ENCODE measurements around the gene ATF1.

ATF1 gene

GRCh38 chr12:50753232-50753769 is 10.6 kb upstream of the ATF1 start:
- DNase-seq: no peak

- DNase-seq: peak; percentile 82
These were observed 589 bp downstream of the ATF1 start for GRCh38 chr12:50764286-50765094.

- DNase-seq: peak; percentile 87
These were observed 1.4 kb downstream of the ATF1 start for GRCh38 chr12:50765095-50765911.

- no peak for DNase-seq
These were observed 4.5 kb downstream of the ATF1 start for GRCh38 chr12:50768391-50768790.

GRCh38 chr12:50768813-50769212 is 4.9 kb downstream of the ATF1 start:
- peak; percentile 89 for DNase-seq

GRCh38 chr12:50771409-50771808 is 7.5 kb downstream of the ATF1 start:
- DNase-seq: no peak

GRCh38 chr12:50772470-50772869 is 8.6 kb downstream of the ATF1 start:
- DNase-seq: no peak

- no peak for DNase-seq
These were observed 9.0 kb downstream of the ATF1 start for GRCh38 chr12:50772877-50773276.

GRCh38 chr12:50775251-50775650 is 11.3 kb downstream of the ATF1 start:
- peak; percentile 60 for DNase-seq

GRCh38 chr12:50776749-50777728 is 13.1 kb downstream of the ATF1 start:
- DNase-seq: no peak

GRCh38 chr12:50778663-50779590 is 15.0 kb downstream of the ATF1 start:
- DNase-seq: no peak

- no peak for DNase-seq
These were observed 16.1 kb downstream of the ATF1 start for GRCh38 chr12:50780013-50780412.

- DNase-seq: no peak
These were observed 20.6 kb downstream of the ATF1 start for GRCh38 chr12:50784501-50784900.

- no peak for DNase-seq
These were observed 21.6 kb downstream of the ATF1 start for GRCh38 chr12:50785406-50786001.

- no peak for DNase-seq
These were observed 22.8 kb downstream of the ATF1 start for GRCh38 chr12:50786498-50787231.

GRCh38 chr12:50787618-50788017 is 23.7 kb downstream of the ATF1 start:
- no peak for DNase-seq

GRCh38 chr12:50788561-50788960 is 24.7 kb downstream of the ATF1 start:
- no peak for DNase-seq

- no peak for DNase-seq
These were observed 26.2 kb downstream of the ATF1 start for GRCh38 chr12:50790081-50790480.

- DNase-seq: peak; percentile 39
These were observed 36.0 kb downstream of the ATF1 start for GRCh38 chr12:50799908-50800307.

GRCh38 chr12:50803230-50803875 is 39.5 kb downstream of the ATF1 start:
- DNase-seq: no peak

Data from hematopoietic multipotent progenitor cell treated with erythropoietin and hydrocortisone succinate and interleukin-3 and kit ligand, for 4 days (in vitro differentiated cells).